ENCODE results near the gene DNER.

DNER gene

DNA sequence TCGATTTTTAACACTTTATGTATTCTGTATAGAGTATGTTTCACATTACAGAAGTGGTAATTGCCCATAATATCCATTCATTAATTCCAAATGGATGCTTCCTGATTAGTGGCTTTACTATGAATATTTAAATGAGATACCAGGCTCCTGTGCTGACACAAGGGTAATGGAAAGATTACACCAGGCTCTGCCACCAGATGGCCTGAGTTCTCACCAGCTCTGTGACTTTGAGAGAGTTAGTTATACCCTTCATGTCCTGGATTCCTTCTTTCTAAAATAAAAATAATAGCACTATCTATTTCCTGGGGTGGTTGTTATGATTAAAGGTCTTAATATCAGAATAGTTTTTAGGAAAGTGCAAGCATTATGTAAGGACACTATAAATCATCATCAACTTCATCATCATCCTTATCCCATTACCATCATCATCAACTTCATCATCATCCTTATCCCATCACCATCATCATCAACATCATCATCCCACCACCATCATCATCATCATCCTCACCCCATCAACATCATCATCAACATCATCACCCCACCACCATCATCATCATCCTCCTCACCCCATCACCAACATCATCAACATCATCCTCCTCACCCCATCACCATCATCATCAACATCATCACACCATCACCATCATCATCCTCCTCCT lies 151.8 kb downstream of the DNER start:
- no peaks in the 10 kb centered on the region for H3K9me3 ChIP-seq
- no peak overlapping the region for H3K4me3 ChIP-seq (ENCODE audit: low read depth in 1 of 2, low read length in 1 of 2)
- H3K36me3 ChIP-seq, result no peaks in the 10 kb centered on the region
- no peaks in the 10 kb centered on the region for H3K27me3 ChIP-seq
- no peaks in the 10 kb centered on the region for H3K4me1 ChIP-seq (ENCODE audit: control insufficient read depth in 1 of 2, insufficient read depth in 1 of 2, low read depth in 1 of 2, low read length in 1 of 2)
- TF ChIP-seq, protein P1, sequence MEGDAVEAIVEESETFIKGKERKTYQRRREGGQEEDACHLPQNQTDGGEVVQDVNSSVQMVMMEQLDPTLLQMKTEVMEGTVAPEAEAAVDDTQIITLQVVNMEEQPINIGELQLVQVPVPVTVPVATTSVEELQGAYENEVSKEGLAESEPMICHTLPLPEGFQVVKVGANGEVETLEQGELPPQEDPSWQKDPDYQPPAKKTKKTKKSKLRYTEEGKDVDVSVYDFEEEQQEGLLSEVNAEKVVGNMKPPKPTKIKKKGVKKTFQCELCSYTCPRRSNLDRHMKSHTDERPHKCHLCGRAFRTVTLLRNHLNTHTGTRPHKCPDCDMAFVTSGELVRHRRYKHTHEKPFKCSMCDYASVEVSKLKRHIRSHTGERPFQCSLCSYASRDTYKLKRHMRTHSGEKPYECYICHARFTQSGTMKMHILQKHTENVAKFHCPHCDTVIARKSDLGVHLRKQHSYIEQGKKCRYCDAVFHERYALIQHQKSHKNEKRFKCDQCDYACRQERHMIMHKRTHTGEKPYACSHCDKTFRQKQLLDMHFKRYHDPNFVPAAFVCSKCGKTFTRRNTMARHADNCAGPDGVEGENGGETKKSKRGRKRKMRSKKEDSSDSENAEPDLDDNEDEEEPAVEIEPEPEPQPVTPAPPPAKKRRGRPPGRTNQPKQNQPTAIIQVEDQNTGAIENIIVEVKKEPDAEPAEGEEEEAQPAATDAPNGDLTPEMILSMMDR (IDR thresholded peaks at IDR 0.05), result no peak
- no peak overlapping the region for H3K27ac ChIP-seq

DNA sequence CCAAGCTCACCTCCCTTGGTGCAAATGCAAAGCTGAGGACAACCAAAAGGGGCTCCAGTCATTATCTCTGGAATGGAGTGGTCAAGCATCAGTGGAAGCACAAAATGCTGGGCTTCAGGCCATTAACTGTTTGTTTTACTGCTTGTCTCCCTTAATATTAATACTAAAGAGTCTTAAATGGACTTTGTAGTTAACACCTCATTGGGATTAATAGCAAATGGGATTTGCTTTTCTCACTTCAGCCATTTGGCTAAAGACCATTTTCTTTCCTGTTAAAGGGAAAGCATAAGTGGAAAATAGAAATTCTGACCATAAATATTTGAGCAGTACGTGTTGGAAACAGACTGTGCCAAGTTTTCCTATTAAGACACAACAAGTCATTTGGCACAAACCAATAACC lies 154.4 kb downstream of the DNER start:
- no peaks in the 10 kb centered on the region for H3K4me1 ChIP-seq (ENCODE audit: control insufficient read depth in 1 of 2, insufficient read depth in 1 of 2, low read depth in 1 of 2, low read length in 1 of 2)
- no peak overlapping the region for H3K4me3 ChIP-seq (ENCODE audit: low read depth in 1 of 2, low read length in 1 of 2)
- no peaks in the 10 kb centered on the region for H3K27me3 ChIP-seq
- no peak overlapping the region for H3K27ac ChIP-seq
- H3K9me3 ChIP-seq, result no peaks in the 10 kb centered on the region
- H3K36me3 ChIP-seq, result no peaks in the 10 kb centered on the region
- TF ChIP-seq, protein P1 (IDR thresholded peaks at IDR 0.05), result no peak

DNA sequence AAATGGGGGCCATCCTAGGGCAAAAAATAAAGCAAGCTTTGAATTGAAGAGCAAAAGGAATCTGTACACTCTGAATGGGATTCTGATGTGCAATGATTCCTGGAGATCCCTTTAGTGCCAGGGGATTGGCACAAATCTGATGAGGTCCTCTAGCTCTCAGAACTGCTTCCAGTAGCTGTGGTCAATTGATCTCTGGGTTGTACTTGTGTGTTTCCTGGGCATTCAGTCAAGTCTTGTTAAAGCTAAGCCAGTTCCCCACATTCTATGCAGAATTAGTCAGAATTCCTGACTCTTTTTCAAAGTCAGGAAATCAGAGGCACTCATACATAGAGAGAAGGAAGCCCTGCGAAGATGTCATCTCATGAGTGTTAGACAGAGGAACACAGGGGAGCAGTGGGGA lies 161.3 kb downstream of the DNER start:
- Histone ChIP-seq H3K4me1 (ENCODE audit: control insufficient read depth in 1 of 2, insufficient read depth in 1 of 2, low read depth in 1 of 2, low read length in 1 of 2) (no peaks in the 10 kb centered on the region), H3K36me3 (no peaks in the 10 kb centered on the region), H3K4me3 (ENCODE audit: low read depth in 1 of 2, low read length in 1 of 2) (no peak overlapping the region), H3K9me3 (no peaks in the 10 kb centered on the region), H3K27ac (no peak overlapping the region), H3K27me3 (no peaks in the 10 kb centered on the region)
- TF ChIP-seq, protein P1 (IDR thresholded peaks at IDR 0.05), result no peak

DNA sequence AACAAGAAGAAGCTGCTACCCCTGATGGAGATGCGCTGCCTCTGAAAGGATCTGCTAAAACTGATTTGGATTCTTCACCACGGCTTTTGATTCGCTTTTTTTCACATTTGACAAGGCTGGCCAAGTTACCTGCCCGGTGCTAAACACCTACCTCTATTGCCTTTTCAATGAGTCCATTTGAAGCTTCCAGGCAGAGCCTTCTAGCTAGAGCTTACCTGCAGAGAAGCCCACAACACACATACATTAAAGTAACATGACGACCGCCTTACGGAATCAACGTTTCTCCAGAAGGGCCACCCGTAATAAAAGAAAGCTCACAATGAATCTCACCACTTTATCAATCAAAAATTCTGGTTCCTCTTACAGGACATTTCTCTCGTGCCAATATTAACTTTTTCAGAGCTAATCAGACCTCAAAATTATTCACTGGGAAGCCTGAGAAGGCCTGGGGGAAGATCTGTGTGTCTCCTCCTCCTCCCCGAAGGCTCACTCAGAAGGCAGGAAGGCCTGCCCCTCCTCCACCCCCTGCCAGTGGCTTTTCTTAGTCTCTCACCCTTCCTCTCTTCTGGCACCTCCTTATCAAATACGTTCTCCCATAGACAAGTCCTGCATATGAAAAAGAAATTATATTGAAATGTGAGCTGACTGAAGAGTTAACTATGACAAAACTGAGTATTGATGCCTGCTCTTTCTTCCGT lies 171.0 kb downstream of the DNER start:
- H3K4me1 ChIP-seq (ENCODE audit: control insufficient read depth in 1 of 2, insufficient read depth in 1 of 2, low read depth in 1 of 2, low read length in 1 of 2), result no peaks in the 10 kb centered on the region
- no peaks in the 10 kb centered on the region for H3K36me3 ChIP-seq
- no peak overlapping the region for H3K4me3 ChIP-seq (ENCODE audit: low read depth in 1 of 2, low read length in 1 of 2)
- H3K9me3 ChIP-seq, result no peaks in the 10 kb centered on the region
- H3K27me3 ChIP-seq, result no peaks in the 10 kb centered on the region
- TF ChIP-seq, protein P1 (IDR thresholded peaks at IDR 0.05), result no peak
- H3K27ac ChIP-seq, result no peak overlapping the region

DNA sequence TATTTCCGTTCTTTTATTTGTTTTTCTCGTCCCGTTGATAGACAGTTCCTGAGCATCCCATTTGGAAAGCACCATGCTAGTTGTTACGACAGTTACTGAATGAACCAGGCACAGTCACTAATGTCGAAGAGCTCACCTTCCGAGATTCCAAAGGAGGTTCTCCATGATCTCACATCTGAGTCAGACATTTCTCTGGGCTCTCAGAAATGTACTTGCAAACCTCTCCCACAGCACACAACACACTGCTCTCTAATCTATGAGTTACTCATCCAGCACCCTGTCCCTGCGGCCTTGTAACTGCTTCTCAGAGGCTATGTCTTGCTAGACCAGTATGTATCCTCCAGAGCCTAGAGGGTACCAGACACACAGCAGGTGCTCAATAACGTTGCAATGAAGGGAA lies 174.7 kb downstream of the DNER start:
- Histone ChIP-seq H3K36me3 (no peaks in the 10 kb centered on the region), H3K27me3 (no peaks in the 10 kb centered on the region)

More for the DNA sequence above, 174.7 kb downstream of the DNER start:
- H3K9me3 ChIP-seq, result no peaks in the 10 kb centered on the region
- H3K4me1 ChIP-seq (ENCODE audit: control insufficient read depth in 1 of 2, insufficient read depth in 1 of 2, low read depth in 1 of 2, low read length in 1 of 2), result no peaks in the 10 kb centered on the region
- no peak overlapping the region for H3K4me3 ChIP-seq (ENCODE audit: low read depth in 1 of 2, low read length in 1 of 2)
- TF ChIP-seq, protein P1 (IDR thresholded peaks at IDR 0.05), result no peak
- no peak overlapping the region for H3K27ac ChIP-seq

Data from neutrophil (primary cell).